Measurements from ENCODE around the gene ZNF133. TPM values are rescaled to one million over a fixed set of nuclear protein-coding genes. Genes with fewer than 3 reads are reported as not detected.

The ZNF133 gene
- total and polyA plus RNA-seq, 2 donors (not counting 3 experiments of a cell fraction or from before 2014, with no cell fraction given), result 11.1 to 13.8 TPM

GRCh38 chr20:18324596-18325089 is 36.3 kb downstream of the ZNF133 start:
- intact Hi-C loops (cut with micrococcal nuclease) (no loop called here), dilution Hi-C loops (cut with MboI; ENCODE audit: extremely low pct_ligation_motif_present, low sequenced_read_pairs) (no loop called here)
- Histone ChIP-seq H3K9me1 (replicated peaks; ENCODE audit: control insufficient read depth, extremely low read depth, insufficient read depth, low read length) (no peaks in the 10 kb centered on the region), H3K4me3 (replicated peaks in 1 of 3; ENCODE audit: insufficient read depth in 1 of 3, low read depth in 1 of 3, low read length in 3 of 3) (no peak overlapping the region), H3K4me1 (ENCODE audit: control insufficient read depth, extremely low read depth, insufficient read depth, low read length) (no peaks in the 10 kb centered on the region), H3K4me2 (ENCODE audit: insufficient read depth, low read length) (no peak overlapping the region), H3K9ac (replicated peaks; ENCODE audit: extremely low read depth, insufficient read depth, low read length) (no peak overlapping the region), H4K20me1 (replicated peaks; ENCODE audit: control insufficient read depth, extremely low read depth, insufficient read depth, low read length) (no peaks in the 10 kb centered on the region), H3K9me3 (replicated peaks; ENCODE audit: control insufficient read depth, insufficient read depth, low read length) (no peaks in the 10 kb centered on the region), H3K79me2 (ENCODE audit: control insufficient read depth, insufficient read depth, low read length) (no peaks in the 10 kb centered on the region), H3K27ac (ENCODE audit: insufficient read depth, low read depth, low read length) (no peak overlapping the region), H3K36me3 (ENCODE audit: control insufficient read depth in 2 of 2, extremely low read depth in 1 of 2, insufficient read depth in 2 of 2, low read length in 2 of 2) (no peaks in the 10 kb centered on the region), H3K27me3 (ENCODE audit: control insufficient read depth in 2 of 2, insufficient read depth in 2 of 2, low read length in 2 of 2) (no peaks in the 10 kb centered on the region), H2AFZ (ENCODE audit: low read depth, low read length) (no peak overlapping the region)
- TF ChIP-seq MYC (IDR thresholded peaks at IDR 0.05; ENCODE audit: low read depth, low read length), result no peak
- TF ChIP-seq, protein P1, sequence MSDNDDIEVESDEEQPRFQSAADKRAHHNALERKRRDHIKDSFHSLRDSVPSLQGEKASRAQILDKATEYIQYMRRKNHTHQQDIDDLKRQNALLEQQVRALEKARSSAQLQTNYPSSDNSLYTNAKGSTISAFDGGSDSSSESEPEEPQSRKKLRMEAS (IDR thresholded peaks at IDR 0.05; ENCODE audit: insufficient read depth, insufficient read length), result no peak
- no TSS peak for BruUV-seq (replicated peaks)
- CTCF ChIA-PET, result interaction anchor here (1.3 kb wide), 1 partner anchor 15 kb away, joined by 5 read pairs; no protein-coding TSS in a partner anchor
- DNase-seq (ENCODE audit: low read depth, low spot score) (no peak), FAIRE-seq (no peak)
- POLR2A ChIA-PET, result no interaction called here

DNA sequence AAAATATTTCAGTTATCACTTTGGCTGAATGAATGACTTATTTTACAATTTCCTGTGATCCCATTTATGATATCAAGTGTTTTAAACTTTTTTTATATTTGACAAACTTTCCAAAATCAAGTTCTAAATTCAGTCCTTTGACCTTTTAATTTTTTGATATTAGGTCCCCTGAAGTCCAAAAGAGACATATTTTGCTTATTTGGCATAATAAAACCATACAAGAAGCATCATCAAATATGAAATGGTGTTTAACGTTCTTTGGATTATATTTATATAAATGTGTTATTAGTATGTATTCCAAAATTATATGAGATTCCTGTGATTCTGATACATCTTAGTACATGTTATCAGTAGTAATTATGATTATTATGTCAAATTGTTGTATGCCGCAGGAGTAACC is 38.7 kb downstream of the ZNF133 start:
- Histone ChIP-seq H4K20me1 (replicated peaks; ENCODE audit: control insufficient read depth, extremely low read depth, insufficient read depth, low read length) (no peaks in the 10 kb centered on the region), H3K79me2 (ENCODE audit: control insufficient read depth, insufficient read depth, low read length) (no peaks in the 10 kb centered on the region), H3K36me3 (ENCODE audit: control insufficient read depth in 2 of 2, extremely low read depth in 1 of 2, insufficient read depth in 2 of 2, low read length in 2 of 2) (no peaks in the 10 kb centered on the region), H3K9me1 (replicated peaks; ENCODE audit: control insufficient read depth, extremely low read depth, insufficient read depth, low read length) (no peaks in the 10 kb centered on the region), H3K9me3 (replicated peaks; ENCODE audit: control insufficient read depth, insufficient read depth, low read length) (no peaks in the 10 kb centered on the region), H3K27me3 (ENCODE audit: control insufficient read depth in 2 of 2, insufficient read depth in 2 of 2, low read length in 2 of 2) (no peaks in the 10 kb centered on the region), H3K4me3 (replicated peaks in 1 of 3; ENCODE audit: insufficient read depth in 1 of 3, low read depth in 1 of 3, low read length in 3 of 3) (no peak overlapping the region), H3K4me2 (ENCODE audit: insufficient read depth, low read length) (no peak overlapping the region), H3K9ac (replicated peaks; ENCODE audit: extremely low read depth, insufficient read depth, low read length) (no peak overlapping the region), H3K27ac (ENCODE audit: insufficient read depth, low read depth, low read length) (no peak overlapping the region), H2AFZ (ENCODE audit: low read depth, low read length) (no peak overlapping the region), H3K4me1 (ENCODE audit: control insufficient read depth, extremely low read depth, insufficient read depth, low read length) (no peaks in the 10 kb centered on the region)
- no peak for TF ChIP-seq POLR2AphosphoS5 (IDR thresholded peaks at IDR 0.05; ENCODE audit: insufficient read depth, low read depth, low read length)
- FAIRE-seq (no peak), DNase-seq (ENCODE audit: low read depth, low spot score) (no peak)
- POLR2A ChIA-PET, result no interaction called here
- intact Hi-C loops (cut with micrococcal nuclease) (no loop called here), dilution Hi-C loops (cut with MboI; ENCODE audit: extremely low pct_ligation_motif_present, low sequenced_read_pairs) (no loop called here)
- BruUV-seq (replicated peaks), result no TSS peak
- CTCF ChIA-PET, result no interaction called here

All from endothelial cell of umbilical vein (primary cell).